PC-9 (cell line): Measurements from ENCODE around the gene TEDC1.

ENCODE experiments used
- CTCF ChIP-seq: fragments of 200-600 bp; sonication (generic); conservative IDR thresholded peaks from 2 replicates; pipeline ENCODE4 v1.6.1; 2017; ENCODE audit warnings: mixed run types, antibody characterized with exemption, mild to moderate bottlenecking, moderate library complexity
- EZH2 ChIP-seq: fragments of 200-600 bp; sonication (generic); IDR thresholded peaks from 2 replicates; pipeline ENCODE4 v1.8.0; 2017; ENCODE audit warnings: antibody characterized with exemption, low read depth

- no peak for TF ChIP-seq CTCF
- TF ChIP-seq EZH2 = no peak
Observed at GRCh38 chr14:105508069-105508468, 17.0 kb downstream of the TEDC1 start.
